Activated CD8-positive, alpha-beta T cell treated with anti-CD3 and anti-CD28 coated beads, Interleukin-2, amount 10 ng/mL, durations not matched to agents 7 days and 5 days (primary cell): Measurements from ENCODE around the gene GCC2. TPM values are rescaled to one million over a fixed set of nuclear protein-coding genes. Genes with fewer than 3 reads are reported as not detected.
"Not testable (repeated sequence)": the region's sequence is repeated elsewhere in the genome, so short reads cannot be mapped to it uniquely, and the experiment has no call there.

Source experiments
- ATAC-seq: fragments of 150-1000 bp; cut with Tn5 transposase; one replicate; pipeline ENCODE4 v1.10.0; 2021; ENCODE audit warnings: moderate library complexity
- CTCF ChIA-PET: fragments of 350-600 bp; sonication (Branson Sonifier 250); formaldehyde crosslinking; loops from one replicate; lab custom pipeline; 2021; ENCODE audit warnings: antibody characterized with exemption; lab: Charles Lee
- POLR2A ChIA-PET: fragments of 350-600 bp; sonication (Branson Sonifier 250); formaldehyde crosslinking; loops from one replicate; lab custom pipeline; 2021; ENCODE audit warnings: antibody characterized with exemption; lab: Charles Lee
- DNase-seq: peaks from one replicate; pipeline ENCODE4 v3.0.0-alpha.2; 2020
- H3K27ac Mint-ChIP-seq: one replicate; pipeline ENCODE4 v1.8.0; 2021; ENCODE audit warnings: mild to moderate bottlenecking, mixed read lengths
- H3K27me3 Mint-ChIP-seq: one replicate; pipeline ENCODE4 v1.8.0; 2021; ENCODE audit warnings: low read depth, mixed read lengths
- H3K36me3 Mint-ChIP-seq: one replicate; pipeline ENCODE4 v1.8.0; 2021; ENCODE audit warnings: low read depth, mixed read lengths
- H3K4me1 Mint-ChIP-seq: one replicate; pipeline ENCODE4 v1.8.0; 2021; ENCODE audit warnings: low read depth, mixed read lengths
- H3K4me3 Mint-ChIP-seq: one replicate; pipeline ENCODE4 v1.8.0; 2021; ENCODE audit warnings: mild to moderate bottlenecking, mixed read lengths
- H3K9me3 Mint-ChIP-seq: one replicate; pipeline ENCODE4 v1.8.0; 2022; ENCODE audit warnings: mixed read lengths; ENCODE audit not compliant: insufficient read depth
- total RNA-seq, 2 experiments: library from RNA; stranded (reverse); gene quantifications; one replicate each; pipeline ENCODE4 v1.2.3, GENCODE V29; 2021

Gene GCC2
- total RNA-seq, 2 experiments from 2014 or later, result 38.8 to 41.4 TPM

DNA sequence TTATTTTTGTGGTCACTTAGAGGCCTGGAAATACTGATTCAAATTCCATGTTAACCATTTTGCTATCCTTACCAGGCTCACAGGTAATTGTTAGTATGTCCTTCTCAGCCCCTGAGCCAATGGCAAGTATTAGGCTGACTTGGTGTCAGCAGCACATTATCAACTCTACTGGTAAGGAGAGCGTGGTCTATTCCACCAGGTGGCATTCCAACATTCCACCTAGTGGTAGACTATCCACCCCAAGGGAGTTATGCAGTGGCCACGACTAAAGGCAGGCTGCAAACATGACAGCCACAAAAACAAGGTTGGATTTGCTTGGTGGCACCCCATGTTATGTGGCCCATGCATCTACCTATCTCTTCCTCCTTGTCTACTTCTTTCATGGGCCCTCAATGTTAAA, 31.8 kb upstream of the GCC2 start:
- Mint-ChIP-seq H3K27ac (no peak overlapping the region), H3K27me3 (peaks cover 4% of the 10 kb centered on the region), H3K36me3 (no peaks in the 10 kb centered on the region), H3K4me1 (no peaks in the 10 kb centered on the region), H3K9me3 (no peaks in the 10 kb centered on the region), H3K4me3 (no peak overlapping the region)
- CTCF ChIA-PET, result interaction anchor here (1.1 kb wide), 1 partner anchor 167 kb away, joined by 3 read pairs; no protein-coding TSS in a partner anchor
- POLR2A ChIA-PET, result no interaction called here
- DNase-seq (no peak), ATAC-seq (no peak)

DNA sequence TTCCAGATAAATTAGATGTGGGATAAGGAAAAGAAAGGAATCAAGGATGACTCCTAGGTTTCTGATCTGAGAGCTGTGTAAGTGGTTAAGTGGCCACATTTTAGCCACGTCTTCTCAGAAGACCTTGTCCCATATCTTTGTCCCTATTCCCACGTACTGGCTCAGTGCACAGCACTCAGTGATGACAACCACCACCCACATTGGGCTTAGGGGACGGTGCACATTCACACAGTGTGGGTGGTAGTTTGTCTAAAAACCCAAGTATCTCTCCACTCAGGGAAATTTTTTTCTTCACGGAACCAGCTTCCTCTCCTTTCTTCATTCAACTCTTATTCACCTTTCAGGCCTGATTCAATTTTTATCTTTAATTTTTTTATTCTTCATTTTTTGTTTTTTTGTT, 30.6 kb upstream of the GCC2 start:
- Mint-ChIP-seq H3K27ac (no peak overlapping the region), H3K4me3 (no peak overlapping the region), H3K27me3 (peaks cover 8% of the 10 kb centered on the region), H3K36me3 (no peaks in the 10 kb centered on the region), H3K9me3 (no peaks in the 10 kb centered on the region), H3K4me1 (no peaks in the 10 kb centered on the region)
- DNase-seq (no peak), ATAC-seq (no peak)
- ChIA-PET POLR2A (interaction anchor here (0.6 kb wide), 1 partner anchor 1256 kb away, joined by 3 read pairs; no protein-coding TSS in a partner anchor), CTCF (interaction anchor here (0.8 to 1.1 kb wide), 2 partner anchors 10 to 165 kb away, joined by 3 read pairs; no protein-coding TSS in a partner anchor)

GRCh38 chr2:108423067-108423466, 25.9 kb upstream of the GCC2 start:
- Mint-ChIP-seq H3K4me1 (no peaks in the 10 kb centered on the region), H3K36me3 (no peaks in the 10 kb centered on the region), H3K9me3 (no peaks in the 10 kb centered on the region), H3K27me3 (peaks cover 4% of the 10 kb centered on the region), H3K27ac (no peak overlapping the region), H3K4me3 (no peak overlapping the region)
- DNase-seq (no peak), ATAC-seq (no peak)
- CTCF ChIA-PET, result no interaction called here
- POLR2A ChIA-PET, result no interaction called here

DNA sequence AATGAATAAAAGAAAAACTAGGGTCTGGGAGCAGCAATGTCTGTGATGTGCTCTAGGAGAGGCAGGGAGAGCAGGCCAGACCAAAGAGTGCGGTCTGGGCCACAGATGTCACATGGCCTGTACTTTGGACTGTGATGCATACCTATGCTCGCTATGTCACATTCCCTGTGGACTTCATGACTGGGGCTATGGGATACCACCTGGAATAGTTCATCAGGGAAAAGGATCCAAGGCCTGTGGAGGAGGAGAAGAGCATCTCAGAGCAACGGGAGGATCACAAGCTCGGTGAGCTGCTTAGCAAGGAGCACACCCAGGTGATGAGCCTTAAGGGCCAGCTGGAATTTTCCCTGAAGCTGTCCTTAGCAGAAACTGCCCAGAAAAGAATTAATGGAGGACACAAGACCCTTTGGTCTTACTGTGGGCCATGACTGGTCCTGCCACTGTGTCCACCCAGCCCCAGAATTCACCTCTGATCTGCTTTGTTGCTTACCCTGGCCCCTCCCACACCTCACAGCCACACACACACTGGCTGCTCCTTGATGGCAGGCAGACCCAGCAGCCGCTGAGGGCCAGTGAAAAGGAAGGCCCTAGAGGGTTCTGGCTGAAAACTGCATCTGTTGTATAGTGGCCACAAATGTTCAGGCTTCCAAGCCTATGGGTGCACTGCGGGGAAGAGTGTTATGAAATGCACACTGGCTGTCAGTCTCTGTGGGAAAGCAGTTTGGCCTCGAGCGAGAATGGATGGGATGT, 25.3 kb upstream of the GCC2 start:
- no peak for ATAC-seq
- POLR2A ChIA-PET, result no interaction called here
- H3K9me3 Mint-ChIP-seq, result no peaks in the 10 kb centered on the region
- CTCF ChIA-PET, result no interaction called here
- no peak for DNase-seq
- H3K27me3 Mint-ChIP-seq, result peaks cover 4% of the 10 kb centered on the region
- no peak overlapping the region for H3K4me3 Mint-ChIP-seq
- H3K27ac Mint-ChIP-seq, result no peak overlapping the region
- no peaks in the 10 kb centered on the region for H3K36me3 Mint-ChIP-seq
- no peaks in the 10 kb centered on the region for H3K4me1 Mint-ChIP-seq

DNA sequence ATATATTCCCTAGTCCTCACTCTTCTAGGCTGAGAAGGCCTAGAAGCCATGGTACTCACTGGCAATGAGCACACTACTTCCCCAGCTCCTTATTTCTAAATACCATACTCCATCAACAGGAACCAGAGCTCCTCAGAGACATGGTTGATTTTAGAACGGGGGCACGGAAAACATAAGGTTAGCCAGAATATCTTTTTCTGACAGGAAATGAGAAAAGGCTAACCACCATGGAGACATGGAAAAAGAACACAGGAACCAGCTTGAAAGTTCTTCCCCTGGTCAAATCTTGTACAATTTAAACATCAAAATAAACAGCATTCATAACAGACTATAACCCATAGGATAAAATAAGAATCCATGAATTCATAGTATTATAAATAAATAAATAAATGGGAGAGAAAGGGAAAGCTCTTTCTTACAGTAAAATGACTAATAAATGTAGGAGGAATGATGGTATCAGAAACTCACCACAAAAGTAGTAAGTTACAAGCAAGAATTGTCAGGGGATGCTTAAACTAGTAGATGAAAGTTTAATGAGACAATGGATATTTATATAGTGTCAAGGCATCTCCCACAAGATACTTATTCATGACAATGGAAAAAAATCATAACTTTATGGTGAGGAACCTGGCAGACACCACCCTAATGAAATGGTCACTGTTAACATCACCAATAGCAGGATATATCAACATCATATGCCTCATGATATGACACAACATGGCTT, 20.6 kb upstream of the GCC2 start:
- POLR2A ChIA-PET, result no interaction called here
- no peak for ATAC-seq
- Mint-ChIP-seq H3K9me3 (no peaks in the 10 kb centered on the region), H3K27ac (no peak overlapping the region), H3K4me1 (no peaks in the 10 kb centered on the region), H3K36me3 (no peaks in the 10 kb centered on the region), H3K27me3 (peaks cover 10% of the 10 kb centered on the region), H3K4me3 (no peak overlapping the region)
- DNase-seq, result no peak
- CTCF ChIA-PET, result no interaction called here

GRCh38 chr2:108435578-108435977, 13.4 kb upstream of the GCC2 start:
- peaks cover 14% of the 10 kb centered on the region for H3K4me1 Mint-ChIP-seq
- H3K9me3 Mint-ChIP-seq, H3K27ac Mint-ChIP-seq, ATAC-seq, CTCF ChIA-PET, H3K36me3 Mint-ChIP-seq, POLR2A ChIA-PET, H3K27me3 Mint-ChIP-seq, H3K4me3 Mint-ChIP-seq, DNase-seq: not testable (repeated sequence)

GRCh38 chr2:108436976-108437375, 12.0 kb upstream of the GCC2 start:
- CTCF ChIA-PET, result interaction anchor here (1.2 to 1.3 kb wide), 2 partner anchors 12 to 23 kb away, joined by 3 to 6 read pairs; partner anchors contain the start of gene GCC2
- Mint-ChIP-seq H3K36me3 (peaks cover 6% of the 10 kb centered on the region), H3K27me3 (peaks cover 2% of the 10 kb centered on the region), H3K9me3 (no peaks in the 10 kb centered on the region), H3K27ac (peak overlapping the region; percentile 47), H3K4me3 (no peak overlapping the region), H3K4me1 (peaks cover 14% of the 10 kb centered on the region)
- POLR2A ChIA-PET, result interaction anchor here (0.5 kb wide), 1 partner anchor 1544 kb away, joined by 3 read pairs; no protein-coding TSS in a partner anchor
- DNase-seq, result no peak
- no peak for ATAC-seq

DNA sequence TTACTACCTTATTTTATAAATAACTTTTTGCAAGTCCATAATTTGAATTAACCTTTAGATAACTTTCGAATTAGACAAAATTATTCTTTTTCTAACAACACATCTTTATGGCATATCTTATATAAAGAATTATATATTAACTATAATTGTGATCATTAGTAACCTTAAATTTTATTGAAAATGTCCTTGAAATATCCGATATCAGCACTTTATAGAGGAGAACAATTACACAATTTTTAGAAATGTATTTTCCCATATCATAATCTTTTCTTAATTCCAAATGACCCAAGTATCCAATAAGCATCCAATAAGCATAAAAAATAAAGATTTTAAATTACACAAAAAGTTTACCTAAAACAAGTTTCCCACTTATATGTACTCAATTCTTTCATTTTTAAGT, 7.3 kb upstream of the GCC2 start:
- CTCF ChIA-PET, result no interaction called here
- Mint-ChIP-seq H3K27me3 (no peaks in the 10 kb centered on the region), H3K27ac (no peak overlapping the region), H3K9me3 (peaks cover 6% of the 10 kb centered on the region), H3K4me3 (no peak overlapping the region), H3K36me3 (peaks cover 13% of the 10 kb centered on the region), H3K4me1 (peaks cover 21% of the 10 kb centered on the region)
- DNase-seq (no peak), ATAC-seq (no peak)
- POLR2A ChIA-PET, result no interaction called here

GRCh38 chr2:108444941-108445840, 3.8 kb upstream of the GCC2 start:
- ChIA-PET CTCF (no interaction called here), POLR2A (no interaction called here)
- peaks cover 6% of the 10 kb centered on the region for H3K9me3 Mint-ChIP-seq
- H3K4me1 Mint-ChIP-seq, result peaks cover 27% of the 10 kb centered on the region
- H3K27ac Mint-ChIP-seq, result no peak overlapping the region
- no peaks in the 10 kb centered on the region for H3K27me3 Mint-ChIP-seq
- DNase-seq (no peak), ATAC-seq (no peak)
- peaks cover 13% of the 10 kb centered on the region for H3K36me3 Mint-ChIP-seq
- H3K4me3 Mint-ChIP-seq, result no peak overlapping the region

- no peak for DNase-seq
- no peak overlapping the region for H3K4me3 Mint-ChIP-seq
- POLR2A ChIA-PET, result no interaction called here
- no peaks in the 10 kb centered on the region for H3K27me3 Mint-ChIP-seq
- ATAC-seq, result no peak
- H3K27ac Mint-ChIP-seq, result no peak overlapping the region
- H3K36me3 Mint-ChIP-seq, result peaks cover 16% of the 10 kb centered on the region
- peaks cover 34% of the 10 kb centered on the region for H3K4me1 Mint-ChIP-seq
- CTCF ChIA-PET, result no interaction called here
- H3K9me3 Mint-ChIP-seq, result peaks cover 6% of the 10 kb centered on the region
Observed at GRCh38 chr2:108446703-108447102, 2.3 kb upstream of the GCC2 start.

GRCh38 chr2:108447947-108448677, 894 bp upstream of the GCC2 start:
- ChIA-PET CTCF (interaction anchor here (1.7 to 2.2 kb wide), 4 partner anchors 9 to 188 kb away, joined by 6 to 8 read pairs (median 8); no protein-coding TSS in a partner anchor), POLR2A (interaction anchor here (0.8 to 2.0 kb wide), 7 partner anchors 9 to 139 kb away, joined by 3 to 9 read pairs (median 4); partner anchors contain the start of gene LIMS1)
- DNase-seq (no peak), ATAC-seq (no peak)
- peaks cover 40% of the 10 kb centered on the region for H3K4me1 Mint-ChIP-seq
- H3K4me3 Mint-ChIP-seq, result peak overlapping the region; percentile 92
- H3K36me3 Mint-ChIP-seq, result peaks cover 27% of the 10 kb centered on the region
- H3K9me3 Mint-ChIP-seq, result peaks cover 6% of the 10 kb centered on the region
- H3K27ac Mint-ChIP-seq, result peak overlapping the region; percentile 92
- no peaks in the 10 kb centered on the region for H3K27me3 Mint-ChIP-seq
